ENCODE data around the gene CYSLTR2.

CYSLTR2 gene

GRCh38 chr13:48653472-48653939 lies at the start of gene CYSLTR2:
Gene CYSLTR2 (plus strand): TSS chr13:48653929. CDS start chr13:48706818, 52,889 bp downstream.
- DNase-seq, result no peak
- in situ Hi-C loops (cut with HindIII; ENCODE audit: low pct_ligation_motif_present, low pct_unique_long_range_greater_than_20kb, low sequenced_read_pairs), result no loop called here

- DNase-seq, result no peak
Observed at GRCh38 chr13:48615049-48615448, 38.7 kb upstream of the CYSLTR2 start.

GRCh38 chr13:48618937-48619336 lies 34.8 kb upstream of the CYSLTR2 start:
- DNase-seq, result no peak
- in situ Hi-C loops (cut with HindIII; ENCODE audit: low pct_ligation_motif_present, low pct_unique_long_range_greater_than_20kb, low sequenced_read_pairs), result no loop called here

More at GRCh38 chr13:48615049-48615448, 38.7 kb upstream of the CYSLTR2 start:
- in situ Hi-C loops (cut with HindIII; ENCODE audit: low pct_ligation_motif_present, low pct_unique_long_range_greater_than_20kb, low sequenced_read_pairs), result no loop called here

- no peak for DNase-seq
- in situ Hi-C loops (cut with HindIII; ENCODE audit: low pct_ligation_motif_present, low pct_unique_long_range_greater_than_20kb, low sequenced_read_pairs), result no loop called here
Observed at GRCh38 chr13:48621056-48621455, 32.7 kb upstream of the CYSLTR2 start.

- in situ Hi-C loops (cut with HindIII; ENCODE audit: low pct_ligation_motif_present, low pct_unique_long_range_greater_than_20kb, low sequenced_read_pairs), result no loop called here
- DNase-seq, result no peak
Observed at GRCh38 chr13:48624016-48624415, 29.7 kb upstream of the CYSLTR2 start.

- DNase-seq, result no peak
- in situ Hi-C loops (cut with HindIII; ENCODE audit: low pct_ligation_motif_present, low pct_unique_long_range_greater_than_20kb, low sequenced_read_pairs), result no loop called here
Observed at GRCh38 chr13:48624858-48625257, 28.9 kb upstream of the CYSLTR2 start.

GRCh38 chr13:48625413-48626076 lies 28.2 kb upstream of the CYSLTR2 start:
- no peak for DNase-seq
- in situ Hi-C loops (cut with HindIII; ENCODE audit: low pct_ligation_motif_present, low pct_unique_long_range_greater_than_20kb, low sequenced_read_pairs), result no loop called here

- in situ Hi-C loops (cut with HindIII; ENCODE audit: low pct_ligation_motif_present, low pct_unique_long_range_greater_than_20kb, low sequenced_read_pairs), result no loop called here
Observed at GRCh38 chr13:48626077-48626449, 27.7 kb upstream of the CYSLTR2 start.

GRCh38 chr13:48626726-48627451 lies 26.8 kb upstream of the CYSLTR2 start:
- in situ Hi-C loops (cut with HindIII; ENCODE audit: low pct_ligation_motif_present, low pct_unique_long_range_greater_than_20kb, low sequenced_read_pairs), result no loop called here
- no peak for DNase-seq

More at GRCh38 chr13:48626077-48626449, 27.7 kb upstream of the CYSLTR2 start:
- DNase-seq, result peak; percentile 18

GRCh38 chr13:48629277-48629676 lies 24.5 kb upstream of the CYSLTR2 start:
- DNase-seq, result no peak
- in situ Hi-C loops (cut with HindIII; ENCODE audit: low pct_ligation_motif_present, low pct_unique_long_range_greater_than_20kb, low sequenced_read_pairs), result no loop called here

- DNase-seq, result no peak
Observed at GRCh38 chr13:48630291-48630690, 23.4 kb upstream of the CYSLTR2 start.

GRCh38 chr13:48630773-48631172 lies 23.0 kb upstream of the CYSLTR2 start:
- no peak for DNase-seq
- in situ Hi-C loops (cut with HindIII; ENCODE audit: low pct_ligation_motif_present, low pct_unique_long_range_greater_than_20kb, low sequenced_read_pairs), result no loop called here

More at GRCh38 chr13:48630291-48630690, 23.4 kb upstream of the CYSLTR2 start:
- in situ Hi-C loops (cut with HindIII; ENCODE audit: low pct_ligation_motif_present, low pct_unique_long_range_greater_than_20kb, low sequenced_read_pairs), result no loop called here

GRCh38 chr13:48631441-48631840 lies 22.3 kb upstream of the CYSLTR2 start:
- DNase-seq, result no peak
- in situ Hi-C loops (cut with HindIII; ENCODE audit: low pct_ligation_motif_present, low pct_unique_long_range_greater_than_20kb, low sequenced_read_pairs), result no loop called here

- no peak for DNase-seq
- in situ Hi-C loops (cut with HindIII; ENCODE audit: low pct_ligation_motif_present, low pct_unique_long_range_greater_than_20kb, low sequenced_read_pairs), result no loop called here
Observed at GRCh38 chr13:48633700-48634099, 20.0 kb upstream of the CYSLTR2 start.

- in situ Hi-C loops (cut with HindIII; ENCODE audit: low pct_ligation_motif_present, low pct_unique_long_range_greater_than_20kb, low sequenced_read_pairs), result no loop called here
- no peak for DNase-seq
Observed at GRCh38 chr13:48634636-48635035, 19.1 kb upstream of the CYSLTR2 start.

- no peak for DNase-seq
- in situ Hi-C loops (cut with HindIII; ENCODE audit: low pct_ligation_motif_present, low pct_unique_long_range_greater_than_20kb, low sequenced_read_pairs), result no loop called here
Observed at GRCh38 chr13:48635478-48635877, 18.3 kb upstream of the CYSLTR2 start.

- in situ Hi-C loops (cut with HindIII; ENCODE audit: low pct_ligation_motif_present, low pct_unique_long_range_greater_than_20kb, low sequenced_read_pairs), result no loop called here
- no peak for DNase-seq
Observed at GRCh38 chr13:48636550-48636949, 17.2 kb upstream of the CYSLTR2 start.

- no peak for DNase-seq
- in situ Hi-C loops (cut with HindIII; ENCODE audit: low pct_ligation_motif_present, low pct_unique_long_range_greater_than_20kb, low sequenced_read_pairs), result no loop called here
Observed at GRCh38 chr13:48637601-48638000, 16.1 kb upstream of the CYSLTR2 start.

GRCh38 chr13:48640767-48641166 lies 13.0 kb upstream of the CYSLTR2 start:
- in situ Hi-C loops (cut with HindIII; ENCODE audit: low pct_ligation_motif_present, low pct_unique_long_range_greater_than_20kb, low sequenced_read_pairs), result no loop called here
- no peak for DNase-seq

GRCh38 chr13:48641404-48641803 lies 12.3 kb upstream of the CYSLTR2 start:
- no peak for DNase-seq
- in situ Hi-C loops (cut with HindIII; ENCODE audit: low pct_ligation_motif_present, low pct_unique_long_range_greater_than_20kb, low sequenced_read_pairs), result no loop called here

Data from ACHN (cell line).